Esophagus squamous epithelium (tissue), 4 donors: Measurements from ENCODE around the gene PDSS2.

Experiments used
- POLR2A ChIP-seq, 4 donors: fragments of 450-650 bp; IDR thresholded peaks; one replicate each; pipeline ENCODE4 v1.6.1; 2017; ENCODE audit warnings: antibody characterized with exemption in 4 of 4, mild to moderate bottlenecking in 4 of 4, moderate library complexity in 3 of 4
- TF ChIP-seq, protein P1 (sequence below), 6 experiments: fragments of 450-650 bp in 4 of 6; fragments of 200-600 bp in 2 of 6; sonication (generic) in 2 of 6; IDR thresholded peaks; one replicate each; pipeline ENCODE4 v1.5.1; 2016 to 2019; ENCODE audit warnings: antibody characterized with exemption in 6 of 6, mild to moderate bottlenecking in 4 of 6, moderate library complexity in 4 of 6

DNA sequence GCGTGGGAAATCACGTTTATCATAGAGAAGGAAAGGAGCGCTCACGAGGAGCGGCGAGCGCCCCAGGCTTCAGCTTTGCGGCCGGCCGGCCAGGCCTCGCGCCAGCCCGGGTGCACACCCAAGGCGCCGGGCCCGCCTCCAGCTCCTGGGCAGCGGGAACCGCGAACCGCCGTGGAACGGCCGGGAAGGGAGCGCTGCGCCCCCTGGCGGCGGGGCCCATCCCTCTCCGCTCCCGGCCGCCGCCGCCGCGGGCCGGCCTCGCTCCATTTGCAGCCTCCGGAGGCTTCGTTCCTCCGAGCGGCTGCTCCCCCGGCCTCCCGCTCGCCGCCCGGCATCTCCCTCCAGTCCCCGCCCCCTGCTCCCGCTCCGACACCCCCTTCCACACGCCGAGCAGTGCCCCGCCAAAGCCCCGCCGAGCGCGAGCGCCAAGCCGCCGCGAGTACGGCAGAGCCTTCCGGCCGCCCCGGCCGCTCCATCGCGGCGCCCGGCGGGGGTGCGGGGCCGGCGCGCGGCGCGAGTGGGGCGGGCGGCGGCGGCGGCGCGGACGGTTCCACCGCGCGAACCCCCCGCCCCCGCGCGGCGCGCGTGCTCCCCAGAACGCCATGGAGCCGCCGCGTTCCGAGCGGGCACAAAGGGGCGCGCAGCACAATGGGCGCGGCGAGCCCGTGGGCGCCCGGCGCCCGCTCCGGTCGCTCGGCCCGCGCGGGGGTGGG lies 345.0 kb downstream of the PDSS2 start:
- TF ChIP-seq, protein P1, sequence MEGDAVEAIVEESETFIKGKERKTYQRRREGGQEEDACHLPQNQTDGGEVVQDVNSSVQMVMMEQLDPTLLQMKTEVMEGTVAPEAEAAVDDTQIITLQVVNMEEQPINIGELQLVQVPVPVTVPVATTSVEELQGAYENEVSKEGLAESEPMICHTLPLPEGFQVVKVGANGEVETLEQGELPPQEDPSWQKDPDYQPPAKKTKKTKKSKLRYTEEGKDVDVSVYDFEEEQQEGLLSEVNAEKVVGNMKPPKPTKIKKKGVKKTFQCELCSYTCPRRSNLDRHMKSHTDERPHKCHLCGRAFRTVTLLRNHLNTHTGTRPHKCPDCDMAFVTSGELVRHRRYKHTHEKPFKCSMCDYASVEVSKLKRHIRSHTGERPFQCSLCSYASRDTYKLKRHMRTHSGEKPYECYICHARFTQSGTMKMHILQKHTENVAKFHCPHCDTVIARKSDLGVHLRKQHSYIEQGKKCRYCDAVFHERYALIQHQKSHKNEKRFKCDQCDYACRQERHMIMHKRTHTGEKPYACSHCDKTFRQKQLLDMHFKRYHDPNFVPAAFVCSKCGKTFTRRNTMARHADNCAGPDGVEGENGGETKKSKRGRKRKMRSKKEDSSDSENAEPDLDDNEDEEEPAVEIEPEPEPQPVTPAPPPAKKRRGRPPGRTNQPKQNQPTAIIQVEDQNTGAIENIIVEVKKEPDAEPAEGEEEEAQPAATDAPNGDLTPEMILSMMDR (IDR thresholded peaks at IDR 0.05) = peak; percentile 81 to 94 (median 91)
- TF ChIP-seq POLR2A (IDR thresholded peaks at IDR 0.05) = no peak
